H4 (cell line): Measurements from ENCODE around the gene CYB5D1. TPM values are rescaled to one million over a fixed set of nuclear protein-coding genes. Genes with fewer than 3 reads are reported as not detected.

Experiments
- DNase-seq: peaks from one replicate; pipeline ENCODE4 v3.0.0-alpha.2; 2015; ENCODE audit warnings: low spot score
- total RNA-seq: library from RNA; depleted of rRNA; stranded (reverse); fragments of >200 nt; shearing (Covaris generic); gene quantifications from 2 replicates; pipeline ENCODE4 v1.2.3, GENCODE V29; 2014

Gene CYB5D1
- total RNA-seq, 1 experiment from 2014 or later: 7.5 TPM

DNA sequence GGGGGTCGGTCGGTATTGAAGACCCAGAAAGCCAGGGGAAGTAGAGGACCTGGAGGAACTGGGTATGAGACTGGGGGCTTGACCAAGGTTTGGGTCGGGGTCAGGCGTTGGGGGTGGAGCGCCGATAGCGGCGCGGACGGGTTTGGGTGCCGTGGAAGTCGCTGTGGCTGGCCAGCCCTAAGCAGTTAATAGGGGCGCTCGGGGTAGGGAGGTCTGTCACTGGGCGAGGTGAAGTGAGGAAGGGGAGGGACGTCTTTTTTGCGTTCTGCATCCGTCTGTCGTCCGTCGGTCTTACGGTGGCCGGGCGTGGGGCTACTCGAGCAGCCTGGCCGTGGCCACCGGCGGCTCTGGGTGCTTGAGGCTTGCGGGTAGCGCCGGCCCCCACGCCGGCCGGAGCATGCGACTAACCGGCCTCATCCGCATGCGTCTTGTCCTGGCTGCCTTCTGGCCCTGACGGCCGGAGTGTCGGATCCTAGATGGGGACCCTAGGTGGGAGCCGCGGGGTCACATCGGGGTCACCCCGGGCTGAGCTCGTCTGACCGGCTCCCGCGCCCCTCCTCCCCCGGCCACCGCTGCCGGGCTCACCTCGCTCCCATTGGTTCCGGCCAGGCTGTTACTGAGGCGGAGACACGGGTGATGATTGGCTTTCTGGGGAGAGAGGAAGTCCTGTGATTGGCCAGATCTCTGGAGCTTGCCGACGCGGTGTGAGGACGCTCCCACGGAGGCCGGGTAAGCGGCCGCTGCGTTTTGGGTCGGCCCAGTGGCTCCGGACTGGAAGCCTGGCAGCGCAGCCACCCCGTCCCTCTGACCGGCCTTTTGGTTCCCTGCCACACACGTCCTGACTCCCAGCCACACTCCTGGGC lies 13.3 kb upstream of the CYB5D1 start:
- peak; percentile 88 for DNase-seq

DNA sequence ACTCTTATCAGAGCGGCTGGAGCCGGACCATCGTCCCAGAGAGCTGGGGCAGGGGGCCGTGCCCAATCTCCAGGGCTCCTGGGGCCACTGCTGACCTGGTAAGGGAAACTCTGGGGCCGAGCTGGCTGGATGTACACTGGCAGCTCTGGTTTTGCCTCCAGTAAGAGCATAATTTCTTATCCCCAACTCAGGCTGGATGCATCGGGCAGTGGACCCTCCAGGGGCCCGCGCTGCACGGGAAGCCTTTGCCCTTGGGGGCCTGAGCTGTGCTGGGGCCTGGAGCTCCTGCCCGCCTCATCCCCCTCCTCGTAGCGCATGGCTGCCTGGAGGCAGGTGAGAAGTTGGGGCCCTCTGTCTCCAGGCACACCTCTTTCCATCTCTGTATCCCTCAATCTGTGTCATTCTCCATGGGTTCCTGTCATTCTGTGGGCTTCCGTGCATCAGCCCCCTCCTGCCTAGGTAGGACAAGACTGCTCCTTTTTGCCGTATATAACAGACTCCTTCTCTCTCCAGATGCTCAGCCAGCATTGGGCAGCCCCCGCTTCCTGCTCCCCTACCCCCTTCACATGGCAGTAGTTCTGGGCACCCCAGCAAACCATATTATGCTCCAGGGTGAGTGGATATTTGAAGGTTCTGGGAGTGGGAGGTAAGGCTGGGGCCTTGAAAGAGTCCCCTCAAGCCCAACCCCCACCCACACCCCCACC lies 12.3 kb upstream of the CYB5D1 start:
- no peak for DNase-seq

DNA sequence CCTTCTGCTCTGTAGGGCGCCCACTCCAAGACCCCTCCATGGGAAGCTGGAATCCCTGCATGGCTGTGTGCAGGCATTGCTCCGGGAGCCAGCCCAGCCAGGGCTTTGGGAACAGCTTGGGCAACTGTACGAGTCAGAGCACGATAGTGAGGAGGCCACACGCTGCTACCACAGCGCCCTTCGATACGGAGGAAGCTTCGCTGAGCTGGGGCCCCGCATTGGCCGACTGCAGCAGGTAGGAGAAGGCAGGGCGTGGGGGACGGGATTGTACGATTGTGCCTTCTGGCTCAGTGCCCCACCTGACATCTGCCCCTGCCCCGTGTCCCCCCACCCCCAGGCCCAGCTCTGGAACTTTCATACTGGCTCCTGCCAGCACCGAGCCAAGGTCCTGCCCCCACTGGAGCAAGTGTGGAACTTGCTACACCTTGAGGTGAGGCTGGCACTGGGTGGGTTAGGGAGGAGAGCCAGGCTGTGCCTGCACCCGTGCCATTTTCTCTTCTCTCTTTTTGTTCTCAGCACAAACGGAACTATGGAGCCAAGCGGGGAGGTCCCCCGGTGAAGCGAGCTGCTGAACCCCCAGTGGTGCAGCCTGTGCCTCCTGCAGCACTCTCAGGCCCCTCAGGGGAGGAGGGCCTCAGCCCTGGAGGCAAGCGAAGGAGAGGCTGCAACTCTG lies 11.6 kb upstream of the CYB5D1 start:
- DNase-seq: no peak

DNA sequence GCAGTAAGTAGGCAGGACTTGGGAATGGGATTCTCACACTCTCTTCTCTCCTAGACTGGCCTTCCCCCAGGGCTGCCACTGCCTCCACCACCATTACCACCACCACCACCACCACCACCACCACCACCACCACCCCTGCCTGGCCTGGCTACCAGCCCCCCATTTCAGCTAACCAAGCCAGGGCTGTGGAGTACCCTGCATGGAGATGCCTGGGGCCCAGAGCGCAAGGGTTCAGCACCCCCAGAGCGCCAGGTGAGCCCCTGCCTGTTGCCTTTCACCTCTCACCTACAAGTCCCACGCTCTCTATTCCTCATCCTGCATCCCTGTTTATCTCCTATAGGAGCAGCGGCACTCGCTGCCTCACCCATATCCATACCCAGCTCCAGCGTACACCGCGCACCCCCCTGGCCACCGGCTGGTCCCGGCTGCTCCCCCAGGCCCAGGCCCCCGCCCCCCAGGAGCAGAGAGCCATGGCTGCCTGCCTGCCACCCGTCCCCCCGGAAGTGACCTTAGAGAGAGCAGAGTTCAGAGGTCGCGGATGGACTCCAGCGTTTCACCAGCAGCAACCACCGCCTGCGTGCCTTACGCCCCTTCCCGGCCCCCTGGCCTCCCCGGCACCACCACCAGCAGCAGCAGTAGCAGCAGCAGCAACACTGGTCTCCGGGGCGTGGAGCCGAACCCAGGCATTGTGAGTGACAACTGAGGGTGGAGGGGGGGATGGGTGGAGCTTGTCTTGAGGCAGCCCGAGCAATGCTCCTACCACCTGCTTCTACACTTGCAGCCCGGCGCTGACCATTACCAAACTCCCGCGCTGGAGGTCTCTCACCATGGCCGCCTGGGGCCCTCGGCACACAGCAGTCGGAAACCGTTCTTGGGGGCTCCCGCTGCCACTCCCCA lies 10.8 kb upstream of the CYB5D1 start:
- DNase-seq: no peak

DNA sequence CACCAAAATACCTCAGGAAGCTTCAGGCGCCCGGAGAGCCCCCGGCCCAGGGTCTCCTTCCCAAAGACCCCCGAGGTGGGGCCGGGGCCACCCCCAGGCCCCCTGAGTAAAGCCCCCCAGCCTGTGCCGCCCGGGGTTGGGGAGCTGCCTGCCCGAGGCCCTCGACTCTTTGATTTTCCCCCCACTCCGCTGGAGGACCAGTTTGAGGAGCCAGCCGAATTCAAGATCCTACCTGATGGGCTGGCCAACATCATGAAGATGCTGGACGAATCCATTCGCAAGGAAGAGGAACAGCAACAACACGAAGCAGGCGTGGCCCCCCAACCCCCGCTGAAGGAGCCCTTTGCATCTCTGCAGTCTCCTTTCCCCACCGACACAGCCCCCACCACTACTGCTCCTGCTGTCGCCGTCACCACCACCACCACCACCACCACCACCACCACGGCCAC lies 9.6 kb upstream of the CYB5D1 start:
- DNase-seq: no peak

DNA sequence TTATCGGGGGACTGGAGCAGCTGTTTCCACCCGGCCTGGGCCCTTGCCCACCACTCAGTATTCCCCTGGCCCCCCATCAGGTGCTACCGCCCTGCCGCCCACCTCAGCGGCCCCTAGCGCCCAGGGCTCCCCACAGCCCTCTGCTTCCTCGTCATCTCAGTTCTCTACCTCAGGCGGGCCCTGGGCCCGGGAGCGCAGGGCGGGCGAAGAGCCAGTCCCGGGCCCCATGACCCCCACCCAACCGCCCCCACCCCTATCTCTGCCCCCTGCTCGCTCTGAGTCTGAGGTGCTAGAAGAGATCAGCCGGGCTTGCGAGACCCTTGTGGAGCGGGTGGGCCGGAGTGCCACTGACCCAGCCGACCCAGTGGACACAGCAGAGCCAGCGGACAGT lies 9.1 kb upstream of the CYB5D1 start:
- no peak for DNase-seq

DNA sequence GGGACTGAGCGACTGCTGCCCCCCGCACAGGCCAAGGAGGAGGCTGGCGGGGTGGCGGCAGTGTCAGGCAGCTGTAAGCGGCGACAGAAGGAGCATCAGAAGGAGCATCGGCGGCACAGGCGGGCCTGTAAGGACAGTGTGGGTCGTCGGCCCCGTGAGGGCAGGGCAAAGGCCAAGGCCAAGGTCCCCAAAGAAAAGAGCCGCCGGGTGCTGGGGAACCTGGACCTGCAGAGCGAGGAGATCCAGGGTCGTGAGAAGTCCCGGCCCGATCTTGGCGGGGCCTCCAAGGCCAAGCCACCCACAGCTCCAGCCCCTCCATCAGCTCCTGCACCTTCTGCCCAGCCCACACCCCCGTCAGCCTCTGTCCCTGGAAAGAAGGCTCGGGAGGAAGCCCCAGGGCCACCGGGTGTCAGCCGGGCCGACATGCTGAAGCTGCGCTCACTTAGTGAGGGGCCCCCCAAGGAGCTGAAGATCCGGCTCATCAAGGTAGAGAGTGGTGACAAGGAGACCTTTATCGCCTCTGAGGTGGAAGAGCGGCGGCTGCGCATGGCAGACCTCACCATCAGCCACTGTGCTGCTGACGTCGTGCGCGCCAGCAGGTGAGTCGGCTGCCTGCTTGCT lies 8.6 kb upstream of the CYB5D1 start:
- no peak for DNase-seq

DNA sequence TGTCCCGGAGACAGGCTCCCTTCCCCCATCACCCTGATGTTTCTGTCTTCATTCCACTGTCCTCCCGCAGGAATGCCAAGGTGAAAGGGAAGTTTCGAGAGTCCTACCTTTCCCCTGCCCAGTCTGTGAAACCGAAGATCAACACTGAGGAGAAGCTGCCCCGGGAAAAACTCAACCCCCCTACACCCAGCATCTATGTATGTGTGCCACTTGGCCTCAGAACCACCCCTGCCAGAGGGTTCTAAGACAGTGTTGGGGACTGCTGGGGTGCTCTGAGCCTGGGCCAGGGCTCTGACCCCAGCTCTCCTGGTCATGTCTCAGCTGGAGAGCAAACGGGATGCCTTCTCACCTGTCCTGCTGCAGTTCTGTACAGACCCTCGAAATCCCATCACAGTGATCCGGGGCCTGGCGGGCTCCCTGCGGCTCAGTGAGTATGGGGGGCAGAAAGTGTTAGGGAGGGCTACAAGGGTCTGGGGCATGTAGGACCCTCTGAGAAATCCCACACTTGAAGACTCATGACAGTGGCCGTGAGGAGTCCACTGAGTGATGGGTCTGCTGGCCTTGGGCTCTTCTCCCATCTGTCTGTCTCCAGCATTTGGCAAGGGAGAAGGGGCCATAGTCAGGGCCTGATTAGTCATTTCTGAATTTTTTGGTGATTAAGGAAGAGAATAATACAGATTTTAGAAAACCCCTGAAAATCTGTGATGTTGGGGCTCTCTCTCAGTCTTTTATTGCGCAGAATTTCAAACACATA lies 7.9 kb upstream of the CYB5D1 start:
- DNase-seq: no peak

DNA sequence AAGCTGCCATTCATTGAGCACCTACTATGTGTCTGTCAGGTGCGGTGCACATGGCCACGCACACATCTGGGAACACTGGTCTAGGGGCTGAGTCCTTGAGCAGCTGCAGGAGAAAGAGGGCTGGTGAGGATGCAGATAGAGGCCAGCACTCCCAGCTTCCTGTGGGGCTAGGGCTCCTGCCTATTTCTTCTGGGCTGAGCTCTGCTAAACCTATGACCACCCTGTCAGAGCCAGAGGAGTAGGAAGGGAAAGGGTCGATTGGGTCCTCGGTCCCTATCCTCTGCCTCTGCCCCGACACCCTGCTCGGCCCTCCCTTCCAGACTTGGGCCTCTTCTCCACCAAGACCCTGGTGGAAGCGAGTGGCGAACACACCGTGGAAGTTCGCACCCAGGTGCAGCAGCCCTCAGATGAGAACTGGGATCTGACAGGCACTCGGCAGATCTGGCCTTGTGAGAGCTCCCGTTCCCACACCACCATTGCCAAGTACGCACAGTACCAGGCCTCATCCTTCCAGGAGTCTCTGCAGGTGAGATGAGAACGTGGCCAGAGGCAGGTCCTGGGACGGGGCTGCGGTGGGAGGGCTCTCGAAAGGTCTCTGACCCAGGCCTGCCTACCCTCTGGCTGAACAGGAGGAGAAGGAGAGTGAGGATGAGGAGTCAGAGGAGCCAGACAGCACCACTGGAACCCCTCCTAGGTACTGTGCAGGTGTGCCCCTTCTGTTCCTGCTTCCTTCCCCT lies 6.9 kb upstream of the CYB5D1 start:
- no peak for DNase-seq

DNA sequence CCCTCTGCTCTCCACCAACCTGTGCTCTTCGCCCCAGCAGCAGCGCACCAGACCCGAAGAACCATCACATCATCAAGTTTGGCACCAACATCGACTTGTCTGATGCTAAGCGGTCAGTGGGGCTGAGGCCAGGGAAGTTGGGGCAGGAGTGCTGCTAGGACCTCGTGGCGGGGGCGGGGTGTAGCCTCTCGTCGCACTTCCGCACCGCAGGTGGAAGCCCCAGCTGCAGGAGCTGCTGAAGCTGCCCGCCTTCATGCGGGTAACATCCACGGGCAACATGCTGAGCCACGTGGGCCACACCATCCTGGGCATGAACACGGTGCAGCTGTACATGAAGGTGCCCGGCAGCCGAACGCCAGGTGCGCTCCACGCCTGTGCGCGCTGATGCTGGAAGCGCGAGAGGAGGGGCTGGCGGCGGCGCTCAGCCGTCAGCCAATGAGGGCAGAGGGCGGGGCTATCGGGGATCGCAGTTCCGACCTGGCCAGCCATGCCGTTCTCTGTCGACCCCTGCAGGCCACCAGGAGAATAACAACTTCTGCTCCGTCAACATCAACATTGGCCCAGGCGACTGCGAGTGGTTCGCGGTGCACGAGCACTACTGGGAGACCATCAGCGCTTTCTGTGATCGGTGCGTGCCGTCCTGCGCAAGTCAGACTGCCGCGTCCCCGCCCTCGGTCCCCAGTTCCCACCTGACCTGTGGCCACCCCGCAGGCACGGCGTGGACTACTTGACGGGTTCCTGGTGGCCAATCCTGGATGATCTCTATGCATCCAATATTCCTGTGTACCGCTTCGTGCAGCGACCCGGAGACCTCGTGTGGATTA lies 6.2 kb upstream of the CYB5D1 start:
- no peak for DNase-seq

DNA sequence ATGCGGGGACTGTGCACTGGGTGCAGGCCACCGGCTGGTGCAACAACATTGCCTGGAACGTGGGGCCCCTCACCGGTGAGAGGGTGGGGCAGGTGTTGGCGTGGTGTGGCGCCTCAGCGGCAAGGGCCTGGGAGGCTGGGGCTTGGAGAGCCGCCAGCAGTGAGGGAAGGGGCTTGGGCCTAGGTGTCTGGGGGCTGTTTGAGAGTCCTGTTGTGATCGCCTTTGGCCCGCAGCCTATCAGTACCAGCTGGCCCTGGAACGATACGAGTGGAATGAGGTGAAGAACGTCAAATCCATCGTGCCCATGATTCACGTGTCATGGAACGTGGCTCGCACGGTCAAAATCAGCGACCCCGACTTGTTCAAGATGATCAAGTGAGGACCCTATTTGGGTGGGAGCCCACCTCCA lies 5.5 kb upstream of the CYB5D1 start:
- DNase-seq: no peak

DNA sequence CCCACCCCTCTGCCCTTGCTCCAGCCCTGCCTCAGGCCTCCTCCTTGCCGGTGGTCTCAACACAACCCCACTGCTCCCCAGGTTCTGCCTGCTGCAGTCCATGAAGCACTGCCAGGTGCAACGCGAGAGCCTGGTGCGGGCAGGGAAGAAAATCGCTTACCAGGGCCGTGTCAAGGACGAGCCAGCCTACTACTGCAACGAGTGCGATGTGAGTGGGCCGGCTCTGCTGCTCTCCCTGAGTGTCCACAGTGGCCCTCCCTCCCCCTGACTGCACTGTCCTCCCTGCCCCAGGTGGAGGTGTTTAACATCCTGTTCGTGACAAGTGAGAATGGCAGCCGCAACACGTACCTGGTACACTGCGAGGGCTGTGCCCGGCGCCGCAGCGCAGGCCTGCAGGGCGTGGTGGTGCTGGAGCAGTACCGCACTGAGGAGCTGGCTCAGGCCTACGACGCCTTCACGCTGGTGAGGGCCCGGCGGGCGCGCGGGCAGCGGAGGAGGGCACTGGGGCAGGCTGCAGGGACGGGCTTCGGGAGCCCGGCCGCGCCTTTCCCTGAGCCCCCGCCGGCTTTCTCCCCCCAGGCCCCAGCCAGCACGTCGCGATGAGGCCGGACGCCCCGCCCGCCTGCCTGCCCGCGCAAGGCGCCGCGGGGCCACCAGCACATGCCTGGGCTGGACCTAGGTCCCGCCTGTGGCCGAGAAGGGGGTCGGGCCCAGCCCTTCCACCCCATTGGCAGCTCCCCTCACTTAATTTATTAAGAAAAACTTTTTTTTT lies 4.7 kb upstream of the CYB5D1 start:
- no peak for DNase-seq

DNA sequence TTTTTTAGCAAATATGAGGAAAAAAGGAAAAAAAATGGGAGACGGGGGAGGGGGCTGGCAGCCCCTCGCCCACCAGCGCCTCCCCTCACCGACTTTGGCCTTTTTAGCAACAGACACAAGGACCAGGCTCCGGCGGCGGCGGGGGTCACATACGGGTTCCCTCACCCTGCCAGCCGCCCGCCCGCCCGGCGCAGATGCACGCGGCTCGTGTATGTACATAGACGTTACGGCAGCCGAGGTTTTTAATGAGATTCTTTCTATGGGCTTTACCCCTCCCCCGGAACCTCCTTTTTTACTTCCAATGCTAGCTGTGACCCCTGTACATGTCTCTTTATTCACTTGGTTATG lies 4.1 kb upstream of the CYB5D1 start:
- no peak for DNase-seq

DNA sequence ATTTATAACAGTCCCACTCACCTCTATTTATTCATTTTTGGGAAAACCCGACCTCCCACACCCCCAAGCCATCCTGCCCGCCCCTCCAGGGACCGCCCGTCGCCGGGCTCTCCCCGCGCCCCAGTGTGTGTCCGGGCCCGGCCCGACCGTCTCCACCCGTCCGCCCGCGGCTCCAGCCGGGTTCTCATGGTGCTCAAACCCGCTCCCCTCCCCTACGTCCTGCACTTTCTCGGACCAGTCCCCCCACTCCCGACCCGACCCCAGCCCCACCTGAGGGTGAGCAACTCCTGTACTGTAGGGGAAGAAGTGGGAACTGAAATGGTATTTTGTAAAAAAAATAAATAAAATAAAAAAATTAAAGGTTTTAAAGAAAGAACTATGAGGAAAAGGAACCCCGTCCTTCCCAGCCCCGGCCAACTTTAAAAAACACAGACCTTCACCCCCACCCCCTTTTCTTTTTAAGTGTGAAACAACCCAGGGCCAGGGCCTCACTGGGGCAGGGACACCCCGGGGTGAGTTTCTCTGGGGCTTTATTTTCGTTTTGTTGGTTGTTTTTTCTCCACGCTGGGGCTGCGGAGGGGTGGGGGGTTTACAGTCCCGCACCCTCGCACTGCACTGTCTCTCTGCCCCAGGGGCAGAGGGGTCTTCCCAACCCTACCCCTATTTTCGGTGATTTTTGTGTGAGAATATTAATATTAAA lies 3.6 kb upstream of the CYB5D1 start:
- DNase-seq: no peak

DNA sequence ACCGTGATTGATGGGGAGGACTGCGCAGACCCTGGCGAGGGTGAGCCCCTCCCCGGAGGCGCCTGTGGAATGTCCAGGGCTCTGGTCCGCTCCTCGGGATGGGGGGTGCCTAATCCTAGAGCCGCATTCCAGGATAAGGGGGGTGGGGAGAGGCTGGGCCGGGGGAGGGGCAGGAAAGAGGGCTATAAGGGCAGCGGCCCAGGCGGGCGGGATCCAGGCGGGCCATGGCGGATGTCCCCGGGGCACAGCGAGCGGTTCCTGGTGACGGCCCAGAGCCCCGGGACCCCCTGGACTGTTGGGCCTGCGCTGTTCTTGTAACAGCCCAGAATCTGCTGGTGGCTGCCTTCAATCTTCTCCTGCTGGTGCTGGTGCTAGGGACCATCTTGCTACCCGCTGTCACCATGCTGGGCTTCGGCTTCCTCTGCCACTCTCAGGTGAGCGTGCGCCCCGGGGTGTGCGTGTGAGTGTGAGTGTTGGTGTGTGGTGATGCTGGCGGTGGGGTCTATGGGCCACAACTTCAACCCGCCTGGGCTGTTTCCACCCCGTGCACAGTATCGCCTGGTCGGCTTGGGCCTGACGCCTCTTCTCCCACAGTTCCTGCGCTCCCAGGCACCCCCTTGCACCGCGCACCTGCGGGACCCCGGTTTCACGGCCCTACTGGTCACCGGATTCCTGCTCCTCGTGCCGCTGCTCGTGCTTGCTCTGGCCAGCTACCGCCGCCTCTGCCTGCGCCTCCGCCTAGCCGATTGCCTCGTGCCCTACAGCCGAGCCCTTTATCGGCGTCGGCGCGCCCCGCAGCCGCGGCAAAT lies 2.7 kb upstream of the CYB5D1 start, which contains the start of gene TMEM88:
Gene TMEM88, plus strand, starts transcription at position 216 of the 809 bp plus-strand sequence. Its CDS starts 9 bp downstream, at position 225.
- DNase-seq: no peak

DNA sequence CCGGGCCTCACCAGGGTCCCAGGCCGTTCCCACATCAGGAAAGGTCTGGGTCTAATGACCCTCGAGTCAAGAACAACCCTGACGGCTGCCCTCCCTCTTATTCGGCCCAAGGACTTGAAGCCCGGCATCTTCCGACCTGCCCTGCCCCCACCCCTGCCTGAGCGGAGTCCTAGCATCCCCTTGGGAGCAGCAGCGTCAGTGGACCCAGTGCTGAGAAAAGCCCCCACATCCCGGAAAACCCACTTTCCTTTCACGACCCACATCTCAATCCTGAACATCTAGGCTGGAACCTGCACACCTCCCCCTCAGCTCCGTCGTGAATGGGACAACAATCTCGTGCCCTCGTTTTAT lies 2.2 kb upstream of the CYB5D1 start:
- DNase-seq: no peak
